NCI-H82 (cell line): ENCODE results near the gene MCC.
A peak's percentile ranks its signal among the peaks of the same experiment; 100 is the strongest.

Source experiments
- DNase-seq: peaks from one replicate; lab custom pipeline; 2025; lab: John Stamatoyannopoulos, UW

The MCC gene

DNA sequence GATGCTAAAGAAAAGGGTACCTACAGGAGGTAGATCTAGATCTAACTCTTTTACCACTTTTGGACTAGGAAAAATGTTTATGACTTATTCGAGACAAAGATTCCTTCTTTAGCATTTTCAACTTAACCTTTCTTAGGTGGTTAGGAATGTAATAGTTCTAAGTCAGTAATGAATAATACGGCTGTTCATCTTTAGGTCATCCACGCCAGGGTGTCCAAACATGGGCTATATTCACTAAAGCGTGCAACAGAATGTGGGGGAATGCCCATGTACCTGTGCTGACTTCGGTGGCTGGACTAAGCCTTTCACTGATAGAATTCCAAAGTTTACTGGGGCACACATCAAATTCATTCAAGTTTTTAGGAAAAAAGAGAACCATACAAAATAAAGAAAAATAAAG lies 218.2 kb downstream of the MCC start:
- DNase-seq: no peak

DNA sequence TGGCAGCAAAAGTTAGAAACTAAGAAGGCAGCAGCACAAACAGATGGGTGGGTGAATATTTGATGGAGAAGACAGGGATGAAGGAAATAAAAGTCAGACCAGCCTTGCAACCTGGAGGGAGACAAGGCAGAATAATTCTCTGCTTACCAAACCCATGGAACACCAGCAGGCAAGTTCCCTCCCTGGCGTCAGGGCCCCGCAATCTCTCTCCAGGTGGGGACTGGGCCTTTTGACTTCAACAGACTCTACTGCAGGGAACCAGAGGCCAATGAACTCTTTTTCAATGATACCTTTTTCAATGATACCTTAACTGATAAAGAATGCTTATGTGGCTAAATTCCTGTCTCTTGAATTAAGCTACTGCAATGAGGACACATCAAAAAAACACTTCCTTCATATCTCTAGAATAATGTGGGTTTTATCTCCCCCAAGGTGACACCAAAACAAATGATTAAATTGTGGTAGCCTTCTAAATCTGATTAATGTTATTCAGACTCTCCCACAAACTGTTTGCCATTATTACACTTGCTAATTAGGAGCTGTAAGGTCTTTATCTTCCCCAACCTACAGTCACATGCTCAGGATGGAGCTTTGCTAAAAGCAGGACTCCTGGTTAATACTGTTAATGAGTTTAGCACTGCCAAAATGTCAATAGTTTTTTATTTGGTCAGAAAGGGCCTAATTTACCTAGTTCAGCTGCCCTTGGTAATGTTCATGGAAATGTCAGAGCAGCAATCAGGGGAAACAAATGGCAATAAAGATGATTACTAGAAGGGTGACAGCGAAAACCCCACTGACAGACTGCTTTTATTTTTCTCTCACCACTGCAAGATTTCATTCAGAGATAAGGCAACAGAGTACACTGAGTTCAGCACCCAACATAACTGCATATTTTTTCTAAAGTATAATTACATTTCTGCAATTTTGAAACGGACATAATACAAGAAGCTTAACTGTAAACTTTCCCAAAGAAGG lies 218.9 kb downstream of the MCC start:
- peak; percentile 80 for DNase-seq

- no peak for DNase-seq
These were observed 220.0 kb downstream of the MCC start for GRCh38 chr5:113268232-113268631.

GRCh38 chr5:113267361-113267900 lies 220.8 kb downstream of the MCC start:
- DNase-seq: no peak

DNA sequence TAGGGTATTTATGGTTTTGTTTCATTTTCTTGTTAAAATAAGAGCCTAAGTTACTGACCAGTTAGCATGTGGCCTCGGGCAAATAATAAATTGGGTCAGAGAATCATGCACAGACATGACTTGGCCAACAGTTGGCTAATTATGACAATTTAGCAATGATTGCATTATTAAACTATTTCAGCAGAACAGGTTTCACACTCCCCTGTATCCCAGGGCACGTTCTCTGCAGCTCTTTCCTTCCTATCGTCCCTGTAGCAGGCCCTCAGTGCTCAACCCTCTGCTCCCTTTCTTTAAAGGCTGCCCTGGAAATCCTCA lies 221.4 kb downstream of the MCC start:
- no peak for DNase-seq

DNA sequence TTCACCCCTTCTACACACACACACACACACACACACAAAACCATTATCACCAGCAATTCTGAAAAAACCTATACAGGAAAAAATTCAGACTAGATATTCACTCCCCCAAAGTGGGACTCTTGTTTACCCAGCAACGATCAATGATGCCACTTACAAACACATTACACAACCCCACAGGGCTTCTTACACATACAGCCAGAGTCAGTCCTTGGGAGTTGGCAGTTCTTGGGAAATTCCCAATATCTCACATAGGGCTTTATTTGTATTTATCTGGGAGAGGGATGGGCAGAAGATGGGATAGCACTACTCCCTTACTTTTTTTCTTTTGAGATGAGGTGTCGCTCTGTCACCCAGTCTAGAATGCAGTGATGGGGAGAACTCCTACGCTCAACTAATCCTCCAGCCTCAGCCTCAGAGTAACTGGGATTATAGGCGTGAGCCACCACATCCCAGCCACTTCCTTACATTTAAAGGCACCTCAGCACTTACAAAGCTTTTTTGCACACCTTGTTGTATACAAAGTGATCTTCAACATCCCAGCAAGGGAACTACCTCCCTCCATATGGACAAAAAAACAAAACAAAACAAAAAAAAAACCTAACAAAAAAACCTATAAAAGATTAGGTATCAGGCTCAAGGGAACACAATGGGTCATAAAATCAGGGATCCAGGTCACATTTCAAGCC lies 221.9 kb downstream of the MCC start:
- DNase-seq: peak; percentile 56

GRCh38 chr5:113265190-113265589 lies 223.1 kb downstream of the MCC start:
- DNase-seq: no peak

DNA sequence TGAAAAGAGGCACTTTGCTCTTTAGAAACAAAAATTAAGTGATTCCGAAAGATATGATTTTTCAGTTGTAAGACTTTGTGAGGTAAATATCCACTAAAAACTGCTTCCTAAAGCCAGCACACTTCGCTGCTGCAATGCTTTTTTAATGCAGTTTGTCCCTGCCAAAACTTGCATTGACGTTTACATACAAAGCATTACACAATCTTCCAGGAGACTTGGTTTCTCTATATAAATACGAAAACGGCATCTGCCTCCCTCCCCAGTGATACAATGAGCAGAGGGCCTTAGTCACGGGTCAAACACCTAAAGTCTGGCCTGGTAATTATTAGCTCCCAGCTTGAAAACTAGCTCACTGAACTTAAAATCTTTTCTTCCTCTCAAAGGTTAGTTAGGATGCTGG lies 224.2 kb downstream of the MCC start:
- DNase-seq: no peak

DNA sequence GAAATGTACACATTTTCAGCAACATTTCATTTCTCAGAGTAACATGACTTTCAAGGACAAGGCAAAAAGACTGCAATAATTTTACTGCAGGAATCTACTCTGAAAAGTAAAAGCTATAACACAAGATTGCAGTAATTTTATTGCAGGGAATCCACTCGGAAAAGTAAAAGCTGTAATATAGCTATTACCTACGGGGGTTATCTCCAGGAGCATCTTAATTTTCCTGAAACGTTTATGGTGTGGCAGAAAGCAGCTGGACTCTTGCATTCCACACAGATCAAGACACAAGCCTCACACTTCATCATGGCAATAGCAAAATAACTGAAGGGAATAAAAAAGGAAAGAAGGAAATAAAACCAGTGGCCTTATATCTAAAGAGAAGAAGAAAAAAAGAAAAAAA lies 224.7 kb downstream of the MCC start:
- DNase-seq: no peak

- DNase-seq: no peak
These were observed 225.6 kb downstream of the MCC start for GRCh38 chr5:113262674-113263073.

GRCh38 chr5:113259034-113259433 lies 229.2 kb downstream of the MCC start:
- DNase-seq: no peak

GRCh38 chr5:113257545-113257944 lies 230.7 kb downstream of the MCC start:
- no peak for DNase-seq

- DNase-seq: no peak
These were observed 231.4 kb downstream of the MCC start for GRCh38 chr5:113256671-113257452.

GRCh38 chr5:113255579-113256386 lies 232.5 kb downstream of the MCC start:
- DNase-seq: no peak

GRCh38 chr5:113255105-113255504 lies 233.1 kb downstream of the MCC start:
- no peak for DNase-seq

- no peak for DNase-seq
These were observed 235.2 kb downstream of the MCC start for GRCh38 chr5:113253037-113253436.

GRCh38 chr5:113252066-113252465 lies 236.2 kb downstream of the MCC start:
- DNase-seq: peak; percentile 80

- DNase-seq: no peak
These were observed 237.8 kb downstream of the MCC start for GRCh38 chr5:113250341-113250953.

DNA sequence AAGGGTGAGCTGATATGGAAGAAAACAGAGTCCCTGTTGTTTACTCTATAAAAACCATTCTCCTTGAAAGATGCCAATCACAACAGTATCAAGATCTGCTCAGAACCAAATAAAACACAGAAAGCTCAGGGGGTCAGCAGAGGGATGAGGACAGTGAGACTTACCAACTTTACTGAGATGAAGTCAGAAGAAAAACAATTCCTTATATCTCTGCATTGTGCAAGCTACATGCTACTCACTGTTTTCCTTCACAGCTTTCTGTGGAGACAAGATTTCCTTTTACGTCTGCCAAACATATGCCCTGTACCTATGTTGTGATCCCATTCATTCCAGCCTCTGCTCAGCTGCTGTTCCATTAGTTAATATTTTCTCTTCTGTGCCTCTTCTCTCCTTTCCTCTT lies 239.0 kb downstream of the MCC start:
- no peak for DNase-seq

- DNase-seq: no peak
These were observed 241.8 kb downstream of the MCC start for GRCh38 chr5:113246361-113246870.
